H7 (cell line): ENCODE results near the gene ARMC8. TPM values are rescaled to one million over a fixed set of nuclear protein-coding genes. Genes with fewer than 3 reads are reported as not detected.

Experiments
- DNase-seq: peaks from one replicate; pipeline ENCODE4 v3.0.0; 2012
- H3K27me3 ChIP-seq: 2 replicates; pipeline ENCODE4 v1.6.0; 2011; ENCODE audit warnings: mild to moderate bottlenecking, low read length; ENCODE audit not compliant: control insufficient read depth, insufficient read depth
- H3K36me3 ChIP-seq: replicated peaks from 2 replicates; pipeline ENCODE4 v1.5.1; 2011; ENCODE audit warnings: low read length; ENCODE audit not compliant: control insufficient read depth, insufficient read depth
- H3K4me3 ChIP-seq: 2 replicates; pipeline ENCODE4 v1.5.1; 2011; ENCODE audit warnings: low read depth, mild to moderate bottlenecking, control low read depth, low read length, moderate library complexity; ENCODE audit not compliant: insufficient read depth
- total RNA-seq: library from RNA; depleted of rRNA; stranded (reverse); fragments of >200 nt; shearing (Covaris generic); gene quantifications from 2 replicates; pipeline ENCODE4 v1.2.3, GENCODE V29; 2014

Gene ARMC8
- total RNA-seq, 1 experiment from 2014 or later, result 43.2 TPM

DNA sequence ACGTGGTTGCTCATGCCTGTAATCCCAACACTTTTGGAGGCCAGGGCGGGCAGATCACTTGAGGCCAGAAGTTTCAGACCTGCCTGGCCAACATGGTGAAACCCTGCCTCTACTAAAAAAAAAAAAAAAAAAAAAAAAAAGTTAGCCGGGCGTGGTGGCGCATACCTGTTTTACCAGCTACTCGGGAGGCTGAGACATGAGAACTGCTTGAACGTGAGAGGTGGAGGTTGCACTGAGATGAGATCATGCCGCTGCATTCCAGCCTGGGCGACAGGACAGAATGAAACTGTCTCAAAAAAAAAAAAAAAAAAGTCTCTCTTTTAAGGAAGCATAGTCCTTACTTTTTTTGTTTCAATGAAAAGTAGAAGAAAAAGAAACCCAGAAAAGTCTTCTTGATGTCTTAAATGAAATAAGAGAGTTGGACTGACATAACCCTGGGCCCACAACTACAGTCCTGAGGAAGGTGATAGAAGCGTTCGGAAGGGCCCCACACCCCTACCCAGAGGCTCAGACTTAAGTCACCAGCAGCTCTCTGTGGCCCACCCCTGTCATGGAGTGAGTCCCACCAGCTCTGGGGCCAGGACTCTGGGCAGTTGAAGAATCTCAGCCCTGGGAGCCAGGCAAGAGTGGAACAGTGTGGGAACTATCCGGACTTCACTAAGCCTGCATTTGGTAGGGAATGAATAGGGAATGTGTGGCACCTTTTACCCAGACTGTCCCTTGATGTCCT lies 139.9 kb downstream of the ARMC8 start:
- Histone ChIP-seq H3K4me3 (no peak overlapping the region), H3K36me3 (no peaks in the 10 kb centered on the region), H3K27me3 (no peaks in the 10 kb centered on the region)
- no peak for DNase-seq

- Histone ChIP-seq H3K27me3 (no peaks in the 10 kb centered on the region), H3K36me3 (no peaks in the 10 kb centered on the region)
- DNase-seq, result no peak
Measured at GRCh38 chr3:138327831-138328230, 140.7 kb downstream of the ARMC8 start.

DNA sequence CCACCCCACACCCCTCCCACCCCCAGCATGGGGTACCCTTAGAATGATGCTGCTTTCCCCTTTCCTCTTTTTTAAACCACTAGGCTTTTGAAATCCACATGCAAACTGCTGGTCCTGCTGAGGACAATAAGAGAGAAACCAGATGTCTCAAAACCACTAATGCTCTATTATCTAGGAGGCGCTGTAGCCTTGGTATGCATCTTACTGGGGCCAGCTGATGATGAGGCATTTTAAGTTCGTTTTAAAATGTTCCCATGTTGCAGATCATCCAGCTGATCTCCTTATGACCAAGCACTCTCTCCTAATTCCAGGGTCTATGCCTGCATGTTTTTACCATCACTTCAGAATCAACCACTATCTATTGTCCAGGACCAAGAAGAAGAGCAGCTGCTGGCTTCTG lies 141.2 kb downstream of the ARMC8 start:
- no peaks in the 10 kb centered on the region for H3K27me3 ChIP-seq
- H3K36me3 ChIP-seq, result no peaks in the 10 kb centered on the region
- peak; percentile 44 for DNase-seq
- H3K4me3 ChIP-seq, result no peak overlapping the region

More at GRCh38 chr3:138327831-138328230, 140.7 kb downstream of the ARMC8 start:
- H3K4me3 ChIP-seq, result no peak overlapping the region

DNA sequence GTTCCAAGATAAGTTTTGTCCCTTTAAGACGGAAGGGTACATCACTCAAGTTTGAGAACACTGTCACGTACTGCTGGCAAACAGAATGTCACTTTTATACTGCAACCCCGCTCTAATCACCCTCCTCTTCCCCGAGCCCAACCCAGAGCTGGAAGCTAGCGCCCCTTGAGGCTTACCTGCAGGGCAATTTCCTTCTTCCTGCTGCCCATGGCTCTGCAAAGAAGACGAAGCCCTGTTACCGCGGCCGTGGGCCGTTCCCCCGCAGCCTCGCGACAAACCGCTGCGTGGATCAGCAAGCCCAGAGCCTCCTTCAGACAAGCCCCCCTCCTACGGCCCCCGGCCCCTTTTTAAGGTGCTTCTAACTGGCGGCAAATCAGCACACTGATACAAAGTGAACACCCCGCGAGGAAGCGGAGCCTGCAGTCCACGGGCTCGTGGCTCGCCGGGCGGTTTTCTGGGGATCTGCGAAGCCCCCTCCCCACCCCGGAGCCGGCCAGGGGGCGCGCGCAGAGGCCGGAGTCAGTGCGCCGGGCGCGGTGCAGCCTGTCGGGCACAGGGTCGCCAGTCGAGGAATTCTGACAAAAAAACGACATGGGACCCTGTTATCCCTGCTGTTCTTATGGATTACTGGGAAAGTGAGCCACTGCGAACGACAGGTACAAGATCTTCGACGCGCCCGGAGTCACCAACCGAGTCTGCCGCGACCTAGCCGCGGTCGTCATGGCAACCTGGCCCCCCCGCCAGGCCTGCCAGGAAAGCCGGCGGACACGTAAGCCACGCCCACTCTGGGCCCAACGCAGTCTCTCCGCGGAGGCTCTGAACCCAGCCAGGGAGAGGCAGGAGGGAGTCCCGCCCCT lies 142.3 kb downstream of the ARMC8 start, which contains the start of gene NME9:
Gene NME9 (minus strand): TSS at position 725 of the 857 bp plus-strand sequence. CDS start 516 bp downstream, at position 209.
- H3K36me3 ChIP-seq, result no peaks in the 10 kb centered on the region
- peak within 1 kb of the TSS; percentile 61 for H3K4me3 ChIP-seq
- peak; percentile 97 for DNase-seq
- H3K27me3 ChIP-seq, result no peaks in the 10 kb centered on the region

GRCh38 chr3:138329984-138330293 lies 142.8 kb downstream of the ARMC8 start:
- no peaks in the 10 kb centered on the region for H3K27me3 ChIP-seq
- DNase-seq, result no peak
- H3K36me3 ChIP-seq, result no peaks in the 10 kb centered on the region
- peak overlapping the region; percentile 28 for H3K4me3 ChIP-seq

- DNase-seq, result no peak
- no peaks in the 10 kb centered on the region for H3K36me3 ChIP-seq
- H3K4me3 ChIP-seq, result no peak overlapping the region
- no peaks in the 10 kb centered on the region for H3K27me3 ChIP-seq
Measured at GRCh38 chr3:138331143-138331894, 144.2 kb downstream of the ARMC8 start.

- peak; percentile 56 for DNase-seq
- Histone ChIP-seq H3K27me3 (no peaks in the 10 kb centered on the region), H3K4me3 (no peak overlapping the region), H3K36me3 (no peaks in the 10 kb centered on the region)
Measured at GRCh38 chr3:138332472-138333073, 145.5 kb downstream of the ARMC8 start.

DNA sequence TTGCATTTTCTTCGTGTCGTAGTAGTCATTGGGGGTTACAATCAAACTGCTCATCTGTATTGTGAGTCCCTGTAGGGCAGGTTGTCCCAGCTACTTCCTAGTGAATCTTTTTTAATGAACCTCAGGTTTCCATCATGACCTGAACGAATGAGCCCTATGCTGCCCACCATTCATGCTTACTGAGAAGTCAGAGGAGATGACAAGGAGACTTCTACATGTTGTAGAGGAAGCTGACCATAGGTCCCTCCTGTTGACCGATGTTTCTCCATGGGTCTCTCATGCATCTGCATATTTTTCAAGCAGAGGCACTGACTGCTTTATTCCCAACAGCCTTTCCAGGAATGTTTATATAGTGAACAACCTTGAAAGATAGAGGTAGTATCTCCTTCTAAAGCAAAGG lies 147.5 kb downstream of the ARMC8 start:
- no peak for DNase-seq
- no peak overlapping the region for H3K4me3 ChIP-seq
- H3K36me3 ChIP-seq, result no peaks in the 10 kb centered on the region
- H3K27me3 ChIP-seq, result no peaks in the 10 kb centered on the region

DNA sequence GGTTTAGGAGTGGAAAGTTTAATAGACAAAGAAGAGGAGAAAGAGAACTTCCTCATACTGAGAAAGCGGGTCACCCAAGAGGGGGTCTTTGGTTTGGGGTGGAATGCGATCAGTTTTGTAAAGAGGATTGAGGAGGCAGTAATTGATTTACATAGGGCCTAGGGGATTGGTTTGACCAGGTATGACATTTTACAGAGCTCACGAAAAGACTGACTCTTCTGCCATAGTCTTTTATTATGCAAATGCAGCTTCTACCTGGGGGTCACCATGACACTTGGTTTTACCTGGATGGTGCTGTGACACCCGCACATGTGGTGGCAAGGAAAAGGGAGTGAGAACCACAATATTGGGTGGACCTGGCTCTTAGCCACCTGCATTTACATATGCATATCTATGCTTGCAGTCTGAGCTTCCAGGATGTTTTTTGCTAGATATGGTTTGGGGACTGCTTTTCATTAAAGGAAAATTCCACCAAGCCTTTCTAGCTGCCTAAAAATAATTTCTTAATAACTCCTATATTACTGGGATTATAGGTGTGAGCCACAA lies 149.4 kb downstream of the ARMC8 start:
- H3K27me3 ChIP-seq, result no peaks in the 10 kb centered on the region
- DNase-seq, result peak; percentile 62

GRCh38 chr3:138338244-138338643 lies 151.1 kb downstream of the ARMC8 start:
- H3K4me3 ChIP-seq, result no peak overlapping the region
- H3K36me3 ChIP-seq, result no peaks in the 10 kb centered on the region
- H3K27me3 ChIP-seq, result no peaks in the 10 kb centered on the region
- no peak for DNase-seq

More for the DNA sequence above, 149.4 kb downstream of the ARMC8 start:
- Histone ChIP-seq H3K36me3 (no peaks in the 10 kb centered on the region), H3K4me3 (no peak overlapping the region)

DNA sequence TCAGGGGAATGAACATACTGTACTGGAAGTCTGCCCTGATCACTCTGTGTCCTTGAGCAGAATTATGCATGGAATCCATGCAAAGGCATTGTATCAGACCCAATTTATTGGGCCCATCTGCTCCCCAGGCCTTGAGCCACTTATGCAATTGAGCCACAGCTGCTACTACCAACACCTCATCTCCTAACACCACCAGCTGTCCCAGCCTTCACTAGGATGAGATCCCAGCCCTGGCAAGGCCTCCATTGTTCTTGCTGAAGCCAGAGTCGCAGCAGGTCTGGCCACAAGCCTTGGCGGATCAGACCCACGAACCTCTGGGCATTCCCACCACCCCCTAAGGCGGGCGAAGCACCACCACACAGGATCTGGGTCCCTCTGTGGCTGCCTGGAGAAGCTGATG lies 151.7 kb downstream of the ARMC8 start:
- Histone ChIP-seq H3K4me3 (no peak overlapping the region), H3K36me3 (no peaks in the 10 kb centered on the region), H3K27me3 (no peaks in the 10 kb centered on the region)
- no peak for DNase-seq

DNA sequence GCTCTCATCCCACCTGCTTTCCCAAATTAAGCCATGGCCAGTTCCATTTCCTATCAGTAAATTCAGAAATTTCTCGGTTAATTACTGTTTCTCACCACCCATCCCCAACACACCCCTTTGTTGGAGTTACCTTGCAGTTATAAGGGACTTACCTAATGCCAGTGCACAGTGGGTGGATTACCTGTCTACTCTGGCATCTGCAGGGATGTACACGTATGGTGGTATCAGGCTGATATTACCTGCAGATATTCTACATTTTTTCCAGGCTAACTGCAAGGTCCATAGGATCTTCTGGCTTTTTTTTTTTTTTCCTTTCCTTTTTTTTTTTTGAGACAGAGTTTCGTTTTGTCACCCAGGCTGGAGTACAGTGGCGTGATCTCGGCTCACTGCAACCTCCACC lies 153.4 kb downstream of the ARMC8 start:
- no peak overlapping the region for H3K4me3 ChIP-seq

DNA sequence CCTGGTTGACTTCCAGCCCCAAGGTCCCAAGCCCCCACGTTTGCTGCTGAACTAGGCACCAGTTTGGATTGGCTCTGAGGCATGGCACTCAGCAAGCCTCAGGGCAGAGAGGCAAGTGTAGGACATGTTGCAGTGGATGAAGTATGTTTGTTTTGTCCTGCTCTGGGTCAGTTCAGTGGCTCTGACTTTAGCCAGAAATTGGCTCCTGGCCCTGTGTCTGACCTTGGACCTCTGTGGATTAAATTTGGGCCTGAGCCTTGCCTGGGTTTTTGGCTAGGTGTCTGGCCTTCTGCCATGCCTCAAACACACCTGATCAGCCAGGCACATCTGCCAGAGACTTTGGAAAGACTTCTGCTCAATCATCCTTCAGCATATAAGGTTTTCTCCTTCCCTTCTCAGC lies 157.7 kb downstream of the ARMC8 start:
- Histone ChIP-seq H3K27me3 (no peaks in the 10 kb centered on the region), H3K4me3 (no peak overlapping the region), H3K36me3 (no peaks in the 10 kb centered on the region)
- DNase-seq, result no peak

More for the DNA sequence above, 153.4 kb downstream of the ARMC8 start:
- no peak for DNase-seq
- H3K27me3 ChIP-seq, result no peaks in the 10 kb centered on the region
- no peaks in the 10 kb centered on the region for H3K36me3 ChIP-seq
